GM12801 (cell line): Measurements from ENCODE around the gene ITIH3.

ENCODE experiments used
- CTCF ChIP-seq: IDR thresholded peaks from one replicate; pipeline ENCODE4 v1.5.1; 2011; ENCODE audit warnings: control low read depth; ENCODE audit not compliant: insufficient read length; ENCODE audit errors: extremely low read depth

ITIH3 gene

GRCh38 chr3:52816199-52816598 is 21.6 kb downstream of the ITIH3 start:
- no peak for TF ChIP-seq CTCF

GRCh38 chr3:52816654-52817053 is 22.1 kb downstream of the ITIH3 start:
- TF ChIP-seq CTCF, result no peak

GRCh38 chr3:52817221-52817620 is 22.6 kb downstream of the ITIH3 start:
- TF ChIP-seq CTCF, result no peak

- TF ChIP-seq CTCF, result no peak
Observed at GRCh38 chr3:52817860-52818259, 23.3 kb downstream of the ITIH3 start.

GRCh38 chr3:52819936-52820335 is 25.3 kb downstream of the ITIH3 start:
- no peak for TF ChIP-seq CTCF

- TF ChIP-seq CTCF, result no peak
Observed at GRCh38 chr3:52820736-52821135, 26.1 kb downstream of the ITIH3 start.

GRCh38 chr3:52822363-52822762 is 27.8 kb downstream of the ITIH3 start:
- TF ChIP-seq CTCF, result no peak

- no peak for TF ChIP-seq CTCF
Observed at GRCh38 chr3:52824037-52824436, 29.4 kb downstream of the ITIH3 start.
